Activated CD8-positive, alpha-beta memory T cell treated with anti-CD3 and anti-CD28 coated beads for 1 hour (primary cell): ENCODE measurements around the gene MICOS13.
"Not testable (repeated sequence)": the region's sequence is repeated elsewhere in the genome, so short reads cannot be mapped to it uniquely, and the experiment has no call there.

ENCODE experiments used
- DNase-seq, 2 donors: peaks; one replicate each; pipeline ENCODE4 v3.0.0-alpha.2; 2020; ENCODE audit warnings: low read depth in 1 of 2; ENCODE audit errors: extremely low read depth in 1 of 2

MICOS13 gene

GRCh38 chr19:5688262-5688881 is 8.1 kb upstream of the MICOS13 start:
- DNase-seq = not testable (repeated sequence)

GRCh38 chr19:5687360-5688198 is 7.3 kb upstream of the MICOS13 start:
- DNase-seq = no peak

- DNase-seq = peak; percentile 86 to 93
Observed at GRCh38 chr19:5686647-5687359, 6.5 kb upstream of the MICOS13 start.

- no peak for DNase-seq
Observed at GRCh38 chr19:5686326-5686646, 6.0 kb upstream of the MICOS13 start.

GRCh38 chr19:5684694-5685430 is 4.5 kb upstream of the MICOS13 start:
- DNase-seq = no peak

GRCh38 chr19:5683177-5683886 is 3.0 kb upstream of the MICOS13 start:
- no peak for DNase-seq

- DNase-seq = no peak
Observed at GRCh38 chr19:5682107-5682482, 1.8 kb upstream of the MICOS13 start.

- no peak for DNase-seq
Observed at GRCh38 chr19:5681391-5682106, 1.2 kb upstream of the MICOS13 start.

- no peak for DNase-seq
Observed at GRCh38 chr19:5680084-5680436, 256 bp downstream of the MICOS13 start.

- no peak for DNase-seq
Observed at GRCh38 chr19:5679289-5680083, 830 bp downstream of the MICOS13 start.

GRCh38 chr19:5678071-5678718 is 2.1 kb downstream of the MICOS13 start:
- DNase-seq = no peak

- DNase-seq = no peak
Observed at GRCh38 chr19:5677580-5677979, 2.7 kb downstream of the MICOS13 start.

GRCh38 chr19:5677136-5677535 is 3.2 kb downstream of the MICOS13 start:
- no peak for DNase-seq

- no peak for DNase-seq
Observed at GRCh38 chr19:5676772-5677105, 3.6 kb downstream of the MICOS13 start.

- DNase-seq = no peak
Observed at GRCh38 chr19:5676105-5676771, 4.1 kb downstream of the MICOS13 start.

- DNase-seq = no peak
Observed at GRCh38 chr19:5674714-5675113, 5.6 kb downstream of the MICOS13 start.

- DNase-seq = no peak
Observed at GRCh38 chr19:5673752-5674151, 6.6 kb downstream of the MICOS13 start.

- DNase-seq = no peak
Observed at GRCh38 chr19:5672708-5673459, 7.4 kb downstream of the MICOS13 start.
